HS-5 (cell line): Measurements from ENCODE around the gene HID1.
"Not testable (repeated sequence)": the region's sequence is repeated elsewhere in the genome, so short reads cannot be mapped to it uniquely, and the experiment has no call there.

ENCODE experiments used
- DNase-seq: peaks from one replicate; pipeline ENCODE4 v3.0.0-alpha.2; 2012; ENCODE audit warnings: low read depth

Gene HID1

DNA sequence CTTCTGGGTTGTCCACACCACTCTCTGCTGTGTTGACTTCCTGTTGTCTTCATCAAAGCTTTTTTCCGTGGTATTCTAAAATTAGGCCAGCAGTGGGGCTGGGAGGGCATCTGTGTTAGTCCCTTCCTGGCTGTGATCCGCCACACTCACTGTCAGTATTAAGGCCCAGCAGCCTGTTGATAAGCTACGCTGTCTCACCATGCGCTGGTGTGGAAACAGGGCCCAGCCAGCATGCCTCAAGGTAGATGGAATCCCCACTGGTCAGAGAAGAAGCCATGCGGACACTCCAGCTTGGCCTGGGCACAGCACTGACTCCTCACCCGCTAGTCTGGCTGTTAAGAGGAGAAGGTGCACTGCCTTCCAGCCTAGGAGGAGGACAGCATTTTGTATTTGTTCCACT lies 26.2 kb upstream of the HID1 start:
- DNase-seq = no peak

DNA sequence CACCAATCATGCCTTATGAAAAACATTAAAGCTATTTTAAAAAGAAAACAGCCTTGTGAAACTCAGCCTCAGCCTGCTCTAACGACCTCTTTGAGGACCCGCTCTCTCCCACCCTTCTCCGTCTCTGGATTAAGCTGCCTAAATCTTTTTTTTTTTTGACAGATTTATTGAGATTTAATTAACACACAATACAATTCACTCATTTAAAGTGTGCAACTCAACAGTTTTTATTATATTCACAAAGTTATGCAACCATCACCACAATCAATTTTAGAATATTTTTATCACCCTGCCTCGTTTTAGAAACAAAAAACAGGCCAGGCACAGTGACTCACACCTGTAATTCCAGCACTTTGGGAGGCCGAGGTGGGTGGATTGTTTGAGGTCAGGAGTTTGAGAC lies 23.3 kb upstream of the HID1 start:
- DNase-seq = no peak

- no peak for DNase-seq
Observed at GRCh38 chr17:74994440-74994839, 21.9 kb upstream of the HID1 start.

- DNase-seq = no peak
Observed at GRCh38 chr17:74992223-74992622, 19.7 kb upstream of the HID1 start.

DNA sequence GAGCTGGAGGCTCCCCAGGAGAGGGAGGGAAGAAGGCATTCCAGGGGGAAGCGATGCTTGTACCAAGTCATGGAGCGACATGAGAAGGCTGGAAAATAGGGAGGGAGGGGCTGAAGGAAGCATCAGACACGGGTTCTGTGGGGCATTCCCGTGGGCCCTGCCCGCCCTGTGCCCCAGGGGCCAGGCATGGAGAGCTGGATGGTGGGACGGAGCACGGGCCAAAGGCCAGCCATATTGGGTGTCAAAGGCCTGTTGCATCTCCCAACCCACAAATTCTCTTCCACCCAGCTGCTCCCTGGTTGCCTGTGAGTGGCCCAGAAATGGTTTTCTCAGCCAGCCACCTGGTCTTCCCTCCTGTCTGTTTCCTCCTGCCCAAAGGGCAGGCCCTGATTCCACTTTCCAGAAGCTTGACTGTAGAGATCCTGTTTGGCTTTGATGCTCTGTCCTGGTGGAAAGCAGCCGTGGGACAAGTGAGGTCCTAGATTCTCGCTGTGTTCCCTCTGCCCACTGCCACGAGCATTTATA lies 18.1 kb upstream of the HID1 start:
- no peak for DNase-seq

DNA sequence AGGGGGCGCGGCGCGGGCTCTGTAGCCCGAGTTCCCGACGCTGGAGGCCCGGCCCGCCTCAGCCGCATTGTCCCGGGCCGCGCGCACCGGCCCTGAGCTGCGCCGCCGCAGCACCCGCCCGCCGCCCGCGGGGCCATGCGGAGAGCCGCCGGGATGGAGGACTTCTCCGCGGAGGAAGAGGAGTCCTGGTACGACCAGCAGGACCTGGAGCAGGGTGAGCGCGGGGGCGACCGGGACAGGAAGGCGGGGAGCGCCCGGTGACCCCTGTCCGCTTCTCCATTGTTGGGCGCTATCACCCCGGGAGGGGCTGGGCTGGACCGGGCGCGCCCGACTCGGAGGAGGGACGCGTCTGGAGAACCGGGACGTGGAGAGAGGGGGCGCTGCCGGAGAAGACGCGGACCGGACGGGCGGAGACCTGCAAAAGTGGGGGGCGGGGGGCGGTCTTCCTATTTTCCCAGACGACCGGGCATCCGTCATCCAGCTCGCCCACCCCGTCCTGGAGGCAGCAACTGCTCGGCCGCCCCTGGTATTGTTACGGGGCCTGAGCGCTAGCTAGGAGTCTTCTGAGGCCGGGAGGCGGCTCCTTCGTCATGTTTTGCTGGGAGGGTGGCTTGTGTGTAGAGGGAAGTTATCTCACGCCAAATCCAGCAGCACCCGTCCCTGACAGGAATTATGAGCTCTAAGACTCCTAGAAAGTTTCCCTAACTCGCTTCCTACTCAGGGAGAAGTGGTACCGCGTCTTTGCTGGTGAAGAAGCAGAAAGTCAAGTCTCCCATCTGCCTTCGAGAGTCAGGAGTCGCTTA lies 15.6 kb upstream of the HID1 start:
- no peak for DNase-seq

- DNase-seq = peak; percentile 58
Observed at GRCh38 chr17:74987418-74987908, 14.9 kb upstream of the HID1 start, which contains the start of gene CDR2L. Gene CDR2L, plus strand, starts transcription at chr17:74987632. Its CDS starts 412 bp downstream, at chr17:74988044.

DNA sequence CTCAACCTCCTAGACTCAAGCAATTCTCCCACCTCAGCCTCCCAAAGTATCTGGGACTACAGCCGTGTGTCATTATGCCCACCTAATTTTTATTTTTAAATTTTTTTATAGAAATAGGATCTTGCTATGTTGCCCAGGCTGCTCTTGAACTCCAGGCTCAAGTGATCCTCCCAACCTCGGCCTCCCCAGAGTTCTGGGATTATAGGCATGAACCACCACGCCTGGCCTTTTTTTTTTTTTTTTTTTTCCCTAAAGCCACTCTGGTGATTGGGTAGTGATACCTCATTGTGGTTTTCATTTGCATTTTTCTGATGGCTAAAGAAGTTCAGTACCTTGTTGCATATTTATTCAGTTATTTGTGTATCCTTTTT lies 13.6 kb upstream of the HID1 start:
- DNase-seq = no peak

DNA sequence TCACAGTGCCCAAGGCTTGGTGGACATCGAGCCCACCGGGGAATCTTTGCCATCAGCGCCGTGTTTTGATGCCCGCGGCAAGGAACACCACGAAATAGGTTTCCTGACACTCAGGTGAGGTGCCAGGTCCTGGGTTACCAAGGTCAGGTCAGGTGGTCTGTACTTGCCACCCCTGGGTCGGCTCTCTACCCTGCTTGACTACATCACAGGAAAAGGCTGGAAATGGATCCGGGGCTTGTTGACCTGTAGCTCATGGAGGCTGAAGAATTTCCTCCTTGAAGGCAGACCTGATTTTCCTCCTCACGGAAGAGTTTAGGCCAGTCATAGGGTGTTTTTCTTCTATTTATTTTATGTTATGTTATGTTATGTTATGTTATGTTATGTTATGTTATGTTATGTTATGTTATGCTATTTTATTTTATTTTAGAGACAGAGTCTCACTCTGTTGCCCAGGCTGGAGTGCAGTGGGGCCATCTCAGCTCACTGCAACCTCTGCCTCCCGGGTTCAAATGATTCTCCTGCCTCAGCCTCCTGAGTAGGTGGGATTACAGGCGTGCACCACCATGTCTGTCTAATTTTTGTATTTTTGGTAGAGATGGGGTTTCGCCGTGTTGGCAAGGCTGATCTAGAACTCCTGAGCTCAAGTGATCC lies 10.2 kb upstream of the HID1 start:
- DNase-seq = not testable (repeated sequence)

DNA sequence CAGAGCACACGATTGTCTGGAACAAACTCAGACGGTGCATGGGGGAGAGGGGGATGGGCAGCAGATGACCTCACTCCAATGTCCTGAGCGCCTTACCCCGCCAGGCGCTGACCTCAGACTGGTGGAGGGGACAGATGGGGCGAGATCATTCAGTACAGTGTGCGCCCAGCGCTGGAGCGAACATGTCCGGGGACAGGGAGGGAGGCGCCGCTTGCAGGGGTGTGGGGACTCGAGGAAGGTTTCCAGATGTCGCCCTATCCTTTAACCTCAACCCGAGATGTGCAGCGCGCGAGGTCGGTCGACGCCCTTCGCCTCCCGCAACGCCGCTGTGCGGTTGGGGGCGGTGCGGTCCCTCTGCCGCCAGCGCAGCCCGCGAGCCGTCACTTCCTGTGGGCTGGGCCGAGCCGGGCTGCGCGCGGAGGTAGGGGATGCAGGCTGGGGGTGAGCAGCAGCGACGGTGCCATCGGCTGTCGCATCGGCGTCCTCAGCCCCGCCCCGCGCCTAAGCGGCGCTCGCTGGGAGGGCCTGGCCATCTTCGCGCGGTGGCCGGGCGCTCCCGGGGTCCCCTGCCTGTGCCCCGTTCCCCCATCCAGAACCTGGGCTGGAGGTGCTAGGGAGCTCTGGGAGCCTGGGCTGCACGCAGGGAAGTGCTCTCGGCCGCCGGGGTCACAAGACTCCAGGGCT lies 9.6 kb upstream of the HID1 start:
- no peak for DNase-seq

DNA sequence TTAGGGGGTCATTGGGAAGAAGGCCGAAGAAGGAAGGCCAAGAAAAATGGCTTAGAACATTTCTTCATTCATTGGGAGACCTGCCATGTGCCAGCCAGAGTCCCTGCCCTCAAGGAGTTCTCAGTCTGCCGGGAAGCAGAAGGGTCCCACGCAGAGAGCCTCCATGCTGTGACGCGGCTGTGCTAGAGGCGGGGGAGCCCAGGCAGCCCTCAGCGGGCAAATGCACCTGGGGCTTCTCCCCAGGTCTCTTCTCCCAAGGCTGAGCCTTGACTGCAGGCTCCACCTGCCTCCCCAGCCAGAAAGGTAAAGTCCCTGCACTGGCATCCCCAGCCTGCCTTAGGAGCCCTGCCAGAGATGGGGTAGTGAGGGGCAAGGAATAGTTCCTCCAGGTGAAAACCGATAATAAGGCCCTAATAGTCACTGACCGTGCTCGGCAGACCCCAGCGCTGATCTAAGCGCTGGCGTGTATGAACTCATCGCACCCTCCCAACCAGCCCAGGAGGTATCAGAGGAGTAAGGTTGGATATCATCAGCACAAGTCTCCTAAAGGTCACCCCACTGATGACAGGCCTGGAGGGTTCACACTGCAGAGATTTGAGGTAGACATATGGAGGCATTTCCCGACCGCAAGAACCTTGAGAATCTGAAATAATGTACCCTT lies 8.9 kb upstream of the HID1 start:
- DNase-seq = no peak

- no peak for DNase-seq
Observed at GRCh38 chr17:74979408-74980146, 7.0 kb upstream of the HID1 start.

DNA sequence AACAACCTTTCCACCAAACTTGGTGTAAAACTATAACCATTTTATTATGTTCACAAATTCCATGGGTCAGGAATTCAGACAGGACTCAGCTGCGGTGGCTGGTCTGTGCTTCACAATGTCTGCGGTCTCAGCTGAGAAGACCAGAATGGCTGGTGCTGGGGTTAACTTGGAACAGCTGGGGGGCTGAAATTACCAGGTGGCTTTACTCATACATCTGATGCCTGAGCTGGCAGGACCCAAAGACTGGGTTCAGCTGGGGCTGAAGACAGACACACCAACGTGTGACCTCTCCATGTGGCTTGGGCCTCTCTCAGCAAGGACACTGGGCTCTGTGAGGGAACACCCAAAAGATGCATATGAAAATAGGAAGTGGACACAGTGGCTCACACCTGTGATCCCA lies 5.7 kb upstream of the HID1 start:
- no peak for DNase-seq

- DNase-seq = no peak
Observed at GRCh38 chr17:74977802-74978201, 5.2 kb upstream of the HID1 start.

DNA sequence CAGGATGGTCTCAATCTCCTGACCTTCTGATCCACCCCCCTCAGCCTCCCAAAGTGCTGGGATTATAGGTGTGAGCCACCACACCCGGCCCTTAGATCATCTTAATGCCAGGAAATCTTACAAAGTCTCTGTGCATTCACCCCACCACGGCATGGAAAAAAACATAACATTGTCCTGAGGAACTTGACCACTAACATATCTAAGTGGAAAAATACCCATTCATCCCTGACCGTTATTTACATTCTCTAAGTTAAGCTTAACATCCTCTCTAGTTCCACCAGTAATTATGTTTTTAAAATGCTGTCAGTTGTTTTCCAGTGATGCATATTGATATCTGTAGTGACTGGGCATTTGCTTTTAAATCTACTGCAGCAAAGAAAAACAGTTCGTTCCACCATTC lies 3.4 kb upstream of the HID1 start:
- DNase-seq = no peak

GRCh38 chr17:74972973-74973328 lies 392 bp upstream of the HID1 start:
- DNase-seq = no peak

DNA sequence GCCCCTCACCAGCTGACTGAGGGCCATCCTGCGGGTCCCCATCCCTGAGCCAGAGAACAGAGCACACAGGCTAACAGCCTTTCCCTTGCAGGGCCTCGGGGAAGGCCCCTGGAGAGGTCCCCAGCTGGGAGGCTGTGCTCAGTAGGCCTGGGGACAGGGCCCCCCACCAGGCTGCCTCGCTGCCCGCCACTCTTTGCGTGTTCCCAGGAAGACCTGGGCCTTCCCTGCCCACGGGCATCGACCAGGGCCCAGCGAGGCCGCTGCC lies 785 bp downstream of the HID1 start:
- DNase-seq = no peak

- DNase-seq = no peak
Observed at GRCh38 chr17:74971069-74971841, 1.3 kb downstream of the HID1 start.

GRCh38 chr17:74970395-74970794 lies 2.2 kb downstream of the HID1 start:
- DNase-seq = no peak

DNA sequence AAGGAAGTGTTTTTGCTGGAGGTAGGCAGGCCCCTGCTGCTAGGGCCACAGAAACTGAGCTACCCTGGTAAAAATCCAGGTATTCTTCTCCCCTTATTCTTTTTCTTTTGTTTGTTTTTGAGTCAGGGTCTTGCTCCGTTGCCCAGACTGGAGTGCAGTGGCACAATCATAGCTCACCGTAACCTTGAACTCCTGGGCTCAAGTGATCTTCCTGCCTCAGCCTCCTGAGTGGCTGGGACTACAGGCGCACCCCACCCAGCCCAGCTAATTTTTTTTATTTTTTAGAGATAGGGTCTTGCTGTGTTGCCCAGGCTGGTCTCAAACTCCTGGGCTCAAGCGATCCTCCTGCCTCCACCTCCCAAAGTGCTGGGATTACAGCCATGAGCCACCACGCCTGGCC lies 3.1 kb downstream of the HID1 start:
- DNase-seq = not testable (repeated sequence)

DNA sequence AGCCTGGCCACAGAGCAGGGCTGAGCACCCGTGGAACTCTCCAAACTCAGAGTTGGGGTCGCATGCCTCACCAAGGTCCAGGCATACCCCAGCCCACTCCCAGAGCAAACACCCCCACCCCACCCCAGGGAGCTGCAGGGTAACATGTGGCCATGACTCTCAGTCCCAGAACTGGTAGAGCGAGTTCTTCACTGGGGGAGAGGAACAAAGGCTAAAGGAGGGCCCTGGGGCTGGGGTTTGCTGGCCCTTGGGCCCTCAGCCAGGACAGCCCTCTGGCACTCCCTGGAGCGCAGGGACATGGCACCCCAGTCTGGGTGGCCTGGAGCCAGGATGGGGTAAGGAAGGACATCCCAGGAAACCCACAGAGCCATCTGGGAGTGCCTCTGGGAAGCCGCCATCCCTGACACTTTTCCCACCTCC lies 4.2 kb downstream of the HID1 start:
- DNase-seq = no peak
